Measurements from ENCODE around the gene SUMO2.
"Not testable (repeated sequence)": the region's sequence is repeated elsewhere in the genome, so short reads cannot be mapped to it uniquely, and the experiment has no call there.

The SUMO2 gene

DNA sequence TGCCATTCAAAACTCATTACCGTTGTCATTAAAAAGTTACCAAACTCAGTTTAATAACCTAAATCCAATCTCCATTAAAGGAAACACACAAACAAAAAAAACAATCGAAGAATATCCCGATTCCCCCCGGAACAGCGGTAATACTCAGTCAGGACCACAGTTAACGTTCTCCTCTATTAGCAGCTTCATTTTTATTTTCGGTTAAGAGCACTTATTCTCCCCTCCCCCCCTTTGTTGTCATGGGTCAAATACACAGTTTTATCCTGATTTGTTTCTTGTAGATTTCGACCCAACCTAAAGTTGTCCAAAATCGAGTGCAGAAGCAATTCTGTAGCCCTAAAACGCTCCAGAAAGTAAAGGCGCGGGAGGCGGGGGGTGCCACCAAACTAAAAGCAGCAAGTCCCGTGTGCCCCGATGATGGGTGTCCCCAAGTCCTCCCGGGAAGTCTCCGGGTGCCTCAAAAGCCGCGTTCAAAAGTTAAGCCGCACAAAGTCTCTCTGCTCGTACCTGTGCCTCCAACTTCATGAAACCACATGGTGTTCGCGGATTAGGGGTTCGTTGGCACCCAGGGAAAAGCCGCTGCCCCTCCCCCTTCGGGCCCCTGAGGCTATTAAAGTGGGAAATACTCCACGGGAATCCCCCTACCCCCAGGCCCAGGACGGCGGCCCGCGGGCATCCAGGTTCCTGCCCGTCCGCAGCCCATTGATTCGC, 996 bp downstream of the SUMO2 start:
- peak overlapping the region; percentile 98 for H3K4me3 ChIP-seq (ENCODE audit: low read depth, low read length)
- no peak for TF ChIP-seq CTCF (IDR thresholded peaks at IDR 0.05; ENCODE audit: low read depth, low read length)

GRCh38 chr17:75181110-75181509, 1.6 kb downstream of the SUMO2 start:
- TF ChIP-seq CTCF (IDR thresholded peaks at IDR 0.05; ENCODE audit: low read depth, low read length): no peak
- H3K4me3 ChIP-seq (ENCODE audit: low read depth, low read length): peak overlapping the region; percentile 98

- TF ChIP-seq CTCF (IDR thresholded peaks at IDR 0.05; ENCODE audit: low read depth, low read length): no peak
- H3K4me3 ChIP-seq (ENCODE audit: low read depth, low read length): no peak overlapping the region
Measured at GRCh38 chr17:75178453-75178852, 4.3 kb downstream of the SUMO2 start.

GRCh38 chr17:75176625-75177024, 6.1 kb downstream of the SUMO2 start:
- no peak overlapping the region for H3K4me3 ChIP-seq (ENCODE audit: low read depth, low read length)
- no peak for TF ChIP-seq CTCF (IDR thresholded peaks at IDR 0.05; ENCODE audit: low read depth, low read length)

DNA sequence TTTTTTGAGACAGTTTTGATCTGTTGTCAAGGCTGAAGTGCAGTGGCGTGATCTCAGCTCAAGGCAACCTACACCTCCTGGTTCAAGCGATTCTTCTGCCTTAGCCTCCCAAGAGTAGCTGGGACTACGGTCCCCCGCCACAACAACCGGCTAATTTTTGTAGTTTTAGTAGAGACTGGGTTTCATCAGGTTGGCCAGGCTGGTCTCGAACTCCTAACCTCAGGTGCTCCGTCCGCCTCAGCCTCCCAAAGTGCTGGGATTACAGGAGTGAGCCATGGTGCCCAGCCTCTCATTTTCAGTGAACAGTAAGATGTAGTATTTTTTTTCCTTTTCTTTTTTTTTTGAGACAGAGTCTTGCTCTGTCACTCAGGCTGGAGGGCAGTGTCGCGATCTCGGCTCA, 7.8 kb downstream of the SUMO2 start:
- TF ChIP-seq CTCF (IDR thresholded peaks at IDR 0.05; ENCODE audit: low read depth, low read length): no peak
- no peak overlapping the region for H3K4me3 ChIP-seq (ENCODE audit: low read depth, low read length)

- TF ChIP-seq CTCF (IDR thresholded peaks at IDR 0.05; ENCODE audit: low read depth, low read length): no peak
- no peak overlapping the region for H3K4me3 ChIP-seq (ENCODE audit: low read depth, low read length)
Measured at GRCh38 chr17:75173526-75173925, 9.2 kb downstream of the SUMO2 start.

GRCh38 chr17:75168998-75169397, 13.8 kb downstream of the SUMO2 start:
- no peak for TF ChIP-seq CTCF (IDR thresholded peaks at IDR 0.05; ENCODE audit: low read depth, low read length)
- no peak overlapping the region for H3K4me3 ChIP-seq (ENCODE audit: low read depth, low read length)

DNA sequence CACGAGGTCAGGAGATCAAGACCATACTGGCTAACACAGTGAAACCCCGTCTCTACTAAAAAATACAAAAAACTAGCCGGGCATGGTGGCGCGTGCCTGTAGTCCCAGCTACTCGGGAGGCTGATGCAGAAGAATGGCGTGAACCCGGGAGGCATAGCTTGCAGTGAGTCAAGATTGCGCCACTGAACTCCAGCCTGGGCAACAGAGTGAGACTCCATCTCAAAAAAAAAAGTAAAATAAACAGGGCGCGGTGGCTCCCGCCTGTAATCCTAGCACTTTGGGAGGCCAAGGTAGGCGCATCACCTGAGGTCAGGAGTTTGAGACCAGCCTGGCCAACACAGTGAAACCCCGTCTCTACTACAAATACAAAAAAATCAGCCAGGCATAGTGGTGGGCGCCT, 18.2 kb downstream of the SUMO2 start:
- not testable (repeated sequence) for H3K4me3 ChIP-seq (ENCODE audit: low read depth, low read length)
